CD1c-positive myeloid dendritic cell (primary cell): ENCODE data around the gene PTPRM.
"Not testable (repeated sequence)": the region's sequence is repeated elsewhere in the genome, so short reads cannot be mapped to it uniquely, and the experiment has no call there.

ENCODE experiments used
- DNase-seq: peaks from one replicate; pipeline ENCODE4 v3.0.0-alpha.2; 2016; ENCODE audit errors: extremely low spot score

The PTPRM gene

DNA sequence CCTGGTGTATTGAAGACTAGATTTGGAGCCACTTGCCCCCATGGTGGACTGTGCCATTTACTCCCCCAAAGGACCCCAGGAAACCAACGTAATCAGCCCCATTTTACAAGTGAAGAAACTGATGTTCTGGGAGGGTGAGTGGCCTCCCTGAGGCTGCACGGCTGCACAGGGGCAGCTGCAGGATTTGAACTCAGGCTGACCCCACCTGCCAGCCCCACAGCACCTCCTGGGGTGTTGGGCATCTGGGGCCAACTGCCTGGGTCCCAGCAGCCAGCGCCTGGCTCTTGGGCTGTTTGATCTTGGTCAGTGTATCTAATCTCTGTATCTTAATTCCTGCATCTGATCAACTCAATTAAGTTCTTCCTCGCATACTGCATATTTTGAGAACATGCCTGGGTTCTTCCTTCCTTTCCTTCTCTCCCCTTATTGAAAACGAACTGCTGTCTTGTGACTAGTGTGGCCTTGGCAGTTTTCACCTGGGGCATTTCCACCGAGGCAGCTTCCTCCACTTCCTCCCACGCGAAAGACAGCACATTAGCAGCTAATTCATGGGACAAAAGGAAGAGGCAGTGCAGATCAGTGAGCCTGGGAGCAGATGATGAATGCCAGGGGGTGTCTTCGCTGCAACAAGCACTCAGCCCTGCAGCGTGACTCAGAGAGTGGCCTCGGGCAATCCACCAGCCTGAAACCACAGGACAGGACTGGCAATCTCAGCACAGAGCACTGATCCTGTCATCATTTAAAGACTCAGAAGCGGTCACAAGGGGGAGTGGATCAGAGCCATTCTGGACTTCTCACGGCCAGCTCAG is 858.0 kb downstream of the PTPRM start:
- DNase-seq = no peak

DNA sequence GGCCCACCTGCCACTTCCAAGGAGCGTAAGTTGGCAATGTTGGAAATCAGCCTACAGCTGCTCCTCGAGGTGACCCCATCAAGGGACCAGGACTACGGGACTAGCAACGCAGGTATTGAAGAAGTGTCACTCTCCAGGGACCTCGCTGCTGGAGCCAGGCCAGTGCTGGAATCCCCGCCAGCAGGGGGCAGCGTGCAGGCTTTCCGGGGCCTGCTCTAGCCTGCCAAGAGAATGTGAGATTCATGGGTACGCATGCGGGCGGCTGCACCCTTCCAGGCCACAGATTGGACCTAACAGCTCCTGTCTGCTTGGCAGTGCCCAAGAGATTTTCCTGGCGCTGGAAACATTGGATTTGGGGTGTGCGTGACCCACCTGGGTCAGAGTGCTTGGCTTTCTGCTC is 859.3 kb downstream of the PTPRM start:
- DNase-seq = peak; percentile 2

GRCh38 chr18:8427339-8427738 is 860.2 kb downstream of the PTPRM start:
- no peak for DNase-seq

- DNase-seq = no peak
Measured at GRCh38 chr18:8428951-8429350, 861.8 kb downstream of the PTPRM start.

DNA sequence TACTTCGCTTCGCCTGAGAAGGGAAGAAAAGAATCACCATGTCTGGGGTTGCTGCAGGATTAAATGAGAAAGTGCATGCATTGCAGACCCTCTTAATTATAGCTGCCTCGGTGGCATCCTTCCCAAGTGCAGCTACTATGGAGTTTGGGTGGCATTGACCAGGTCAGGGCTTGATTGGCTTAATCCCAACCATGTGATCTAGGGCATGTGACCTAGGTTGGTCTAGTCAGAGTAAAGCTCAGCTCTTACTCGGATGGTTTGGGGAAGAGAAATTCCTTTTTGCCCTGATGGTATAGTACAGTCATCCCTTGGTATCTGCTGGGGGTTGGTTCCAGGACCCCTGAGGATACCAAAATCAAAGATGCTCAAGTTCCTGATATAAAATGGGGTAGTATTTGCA is 863.9 kb downstream of the PTPRM start:
- DNase-seq = no peak

GRCh38 chr18:8433323-8433722 is 866.2 kb downstream of the PTPRM start:
- DNase-seq = no peak

DNA sequence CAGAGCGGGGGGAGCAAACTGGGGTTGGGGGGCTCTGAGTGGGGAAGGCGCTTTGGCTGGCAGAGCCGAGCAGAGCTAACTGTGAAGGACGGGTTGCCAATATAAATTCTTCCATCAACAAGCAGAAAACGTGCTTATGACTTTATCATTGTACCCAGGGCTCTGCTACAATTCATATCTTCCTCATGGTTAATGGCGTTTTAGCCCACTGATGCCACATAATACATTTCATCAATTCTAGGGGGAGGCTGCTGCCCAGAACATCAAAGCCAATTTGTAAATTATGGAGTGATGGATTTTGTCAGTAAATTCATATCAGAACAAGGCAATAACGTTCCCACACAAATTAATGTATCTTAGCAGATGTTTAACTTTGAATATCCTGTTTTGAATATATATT is 866.7 kb downstream of the PTPRM start:
- DNase-seq = no peak

- DNase-seq = no peak
Measured at GRCh38 chr18:8435376-8435775, 868.3 kb downstream of the PTPRM start.

DNA sequence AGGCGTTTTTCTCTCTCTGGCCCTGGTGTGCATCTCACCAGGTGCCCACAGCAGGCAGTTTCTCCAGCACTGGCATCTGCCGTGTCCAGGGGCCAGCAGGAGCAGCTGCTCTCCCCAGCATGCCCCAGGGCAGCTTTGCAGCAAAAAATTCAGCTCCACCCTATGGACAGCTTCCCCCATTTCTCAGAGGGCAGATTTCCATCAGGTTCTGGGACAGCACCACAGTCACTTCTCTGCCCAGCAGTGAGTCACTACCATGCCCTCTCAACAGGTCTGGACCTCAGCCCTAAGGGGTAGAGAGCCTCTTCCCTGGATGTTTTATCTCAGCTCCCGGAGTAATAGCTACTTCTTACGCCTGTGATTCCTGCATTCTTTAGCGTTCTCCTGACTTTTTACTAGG is 871.9 kb downstream of the PTPRM start:
- DNase-seq = no peak

DNA sequence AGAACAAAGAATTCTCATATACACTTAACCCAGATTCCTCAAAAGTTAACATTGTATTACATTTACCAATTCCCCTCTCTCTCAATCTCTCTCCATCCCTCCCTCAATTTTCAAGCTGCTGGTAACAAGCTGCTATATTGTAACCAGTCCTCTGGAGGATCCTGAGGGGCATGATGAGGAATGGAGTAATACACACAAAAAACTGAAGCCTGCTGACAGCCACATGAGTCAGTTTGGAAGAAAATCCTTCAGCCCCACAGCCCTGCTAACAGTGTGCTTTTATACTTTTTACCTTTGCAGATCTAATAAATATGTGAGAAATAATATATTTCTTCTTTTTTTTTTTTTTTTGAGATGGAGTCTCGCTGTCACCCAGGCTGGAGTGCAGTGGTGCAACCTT is 876.4 kb downstream of the PTPRM start:
- DNase-seq = no peak

- not testable (repeated sequence) for DNase-seq
Measured at GRCh38 chr18:8446936-8447335, 879.8 kb downstream of the PTPRM start.

DNA sequence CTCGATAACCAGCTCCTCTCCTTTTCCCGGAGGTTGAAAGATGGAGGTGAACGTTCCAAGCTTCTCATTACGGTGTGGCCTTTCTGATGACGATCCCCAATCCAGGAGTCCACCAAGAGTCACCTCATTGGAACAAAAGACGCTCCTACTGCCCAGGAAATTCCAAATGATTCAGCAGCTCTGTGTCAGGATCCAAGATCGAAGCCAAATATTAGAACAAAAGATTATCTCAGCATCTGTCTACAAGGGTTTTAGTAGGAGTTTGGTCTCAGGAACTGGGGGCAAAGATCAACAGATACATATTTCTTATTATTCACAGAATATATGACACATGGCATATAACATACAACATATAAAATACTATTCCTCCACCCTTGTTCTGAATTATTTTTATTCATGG is 881.0 kb downstream of the PTPRM start:
- no peak for DNase-seq

- DNase-seq = no peak
Measured at GRCh38 chr18:8450013-8450412, 882.9 kb downstream of the PTPRM start.

DNA sequence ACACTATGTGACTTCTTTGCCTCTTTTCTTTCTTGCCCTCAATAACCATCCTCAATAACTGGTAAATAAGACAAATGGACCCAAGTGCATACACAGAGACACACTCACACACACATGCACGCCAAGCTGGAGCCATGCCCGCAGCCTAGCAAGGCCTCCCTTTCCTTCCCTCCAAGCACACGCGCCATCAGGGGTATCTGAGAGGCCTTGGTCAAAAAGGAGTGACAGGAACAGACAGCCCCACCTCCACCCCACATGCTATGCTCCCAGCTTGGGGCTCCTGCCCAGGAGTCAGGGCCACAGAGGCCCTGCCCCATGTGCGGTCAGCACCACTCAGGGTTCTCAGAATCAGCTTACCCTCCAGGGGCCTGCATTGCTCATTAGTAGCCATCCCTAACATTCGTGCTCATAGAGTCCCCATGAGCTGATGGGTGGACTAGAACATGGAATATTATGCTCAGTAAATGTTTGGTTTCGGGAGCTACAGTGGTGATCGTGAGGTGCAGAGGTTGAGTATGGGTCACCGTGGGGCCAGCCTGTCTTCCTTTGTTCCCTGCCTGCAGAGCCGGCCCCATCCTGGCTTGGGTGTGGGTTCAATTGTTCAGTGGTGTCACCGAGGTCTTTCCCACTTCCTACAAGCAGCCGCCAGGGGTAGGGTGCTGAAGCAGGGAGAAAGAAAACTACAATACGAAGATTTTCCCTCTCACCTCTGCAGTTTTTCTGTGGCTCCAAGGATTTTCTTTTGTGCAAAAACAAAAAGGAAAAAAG is 884.0 kb downstream of the PTPRM start:
- DNase-seq = no peak

DNA sequence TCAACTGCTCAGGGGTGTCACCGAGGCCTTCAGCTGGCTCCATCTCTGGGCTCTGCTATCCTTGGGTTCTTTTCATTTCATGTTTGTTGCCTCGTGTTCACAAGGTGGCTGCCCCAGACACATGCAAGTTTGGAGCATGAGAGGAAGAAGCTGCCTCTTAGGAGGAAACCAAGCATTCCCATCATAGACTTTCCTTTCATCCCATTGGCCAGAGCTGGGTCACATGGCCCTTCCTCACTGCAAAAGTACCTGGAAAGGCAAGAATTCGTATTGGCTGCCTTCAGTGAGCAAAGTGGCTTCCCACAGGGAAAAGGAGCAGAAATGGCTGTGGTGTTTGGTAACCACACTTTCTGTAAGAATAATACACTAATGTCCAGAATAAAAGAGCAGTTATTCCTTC is 886.4 kb downstream of the PTPRM start:
- no peak for DNase-seq

GRCh38 chr18:8454136-8454535 is 887.0 kb downstream of the PTPRM start:
- no peak for DNase-seq

- DNase-seq = no peak
Measured at GRCh38 chr18:8455661-8456614, 888.8 kb downstream of the PTPRM start.
